ENCODE measurements around the gene TKTL2.

- TF ChIP-seq POLR2A (IDR thresholded peaks at IDR 0.05; ENCODE audit: low read depth, low read length) (no peak), POLR2AphosphoS5 (IDR thresholded peaks at IDR 0.05; ENCODE audit: low read depth, low read length) (no peak)
Measured at GRCh38 chr4:163440040-163440439, 33.5 kb downstream of the TKTL2 start.

All from GM12892 (cell line).